GM12878 (cell line): ENCODE measurements around the gene ARVCF. TPM values are rescaled to one million over a fixed set of nuclear protein-coding genes. Genes with fewer than 3 reads are reported as not detected.
A peak's percentile ranks its signal among the peaks of the same experiment; 100 is the strongest.

Source experiments
- ATAC-seq: fragments of 200-7000 bp; cut with Tn5 transposase; 3 replicates; pipeline ENCODE4 v1.9.1; 2020; ENCODE audit warnings: mild to moderate bottlenecking, moderate library complexity
- BruUV-seq: library from RNA; stranded (reverse); fragments of 400-500 nt; replicated peaks from 2 replicates; lab custom pipeline; 2021; lab: Mats Ljungman, UMichigan
- CTCF ChIA-PET: fragments of 300-600 bp; sonication (Branson Sonifier 250); formaldehyde crosslinking; extraction: SDS; loops from one replicate; lab custom pipeline; 2021; ENCODE audit warnings: inconsistent platforms; lab: Yijun Ruan, JAX
- POLR2A ChIA-PET: fragments of 350-600 bp; formaldehyde crosslinking; extraction: SDS; loops from one replicate; lab custom pipeline; 2021; ENCODE audit warnings: inconsistent platforms; lab: Charles Lee
- RAD21 ChIA-PET: fragments of 300-600 bp; sonication (Branson Sonifier 250); formaldehyde crosslinking; loops from one replicate; lab custom pipeline; 2023; ENCODE audit warnings: antibody characterized with exemption; ENCODE audit not compliant: unreplicated experiment; lab: Charles Lee
- SMC1A ChIA-PET: fragments of 300-600 bp; sonication (Branson Sonifier 250); formaldehyde crosslinking; loops from one replicate; lab custom pipeline; 2023; ENCODE audit not compliant: unreplicated experiment, uncharacterized antibody; lab: Charles Lee
- DNase-seq: peaks from one replicate; pipeline ENCODE4 v3.0.0-alpha.2; 2011; ENCODE audit warnings: low read depth, low spot score
- FAIRE-seq: peaks from 3 replicates; lab custom pipeline; 2011; peaks lifted over from hg19 to GRCh38; lab: Jason Lieb, UNC
- H2AFZ ChIP-seq: 2 replicates; pipeline ENCODE4 v1.6.0; 2011; ENCODE audit warnings: low read depth, low read length, control low read depth; ENCODE audit not compliant: control insufficient read depth
- H3K27ac ChIP-seq: 2 replicates; pipeline ENCODE4 v1.5.1; 2011; ENCODE audit warnings: control low read depth; ENCODE audit not compliant: control insufficient read depth, insufficient read depth
- H3K27me3 ChIP-seq, 2 experiments: replicated peaks in 1 of 2; 2 replicates each; pipeline versions ENCODE4 v1.6.0 to v1.6.1; 2011; ENCODE audit warnings: low read length in 1 of 2; ENCODE audit not compliant: control insufficient read depth in 2 of 2, insufficient read depth in 2 of 2
- H3K36me3 ChIP-seq, 2 experiments: 2 replicates each; pipeline ENCODE4 v1.5.1; 2011; ENCODE audit warnings: low read length in 1 of 2; ENCODE audit not compliant: control insufficient read depth in 2 of 2, insufficient read depth in 2 of 2
- H3K4me1 ChIP-seq: 2 replicates; pipeline ENCODE4 v1.6.1; 2011; ENCODE audit warnings: mild to moderate bottlenecking, low read length, moderate library complexity, mixed read lengths; ENCODE audit not compliant: control insufficient read depth, insufficient read depth
- H3K4me2 ChIP-seq: 2 replicates; pipeline ENCODE4 v1.6.0; 2011; ENCODE audit warnings: control low read depth; ENCODE audit not compliant: control insufficient read depth, insufficient read depth
- H3K4me3 ChIP-seq: fragments of 200-600 bp; sonication (generic); 2 replicates; pipeline ENCODE4 v1.5.1; 2016
- H3K79me2 ChIP-seq: 2 replicates; pipeline ENCODE4 v1.6.0; 2011; ENCODE audit warnings: low read length; ENCODE audit not compliant: control insufficient read depth, insufficient read depth
- H3K9ac ChIP-seq: 2 replicates; pipeline ENCODE4 v1.8.0; 2011; ENCODE audit warnings: low read length, control low read depth, mixed read lengths; ENCODE audit not compliant: control insufficient read depth, insufficient read depth
- H3K9me3 ChIP-seq: replicated peaks from 3 replicates; pipeline ENCODE4 v1.5.1; 2011; ENCODE audit warnings: mild to moderate bottlenecking, low read length; ENCODE audit not compliant: control insufficient read depth, insufficient read depth
- H4K20me1 ChIP-seq: 2 replicates; pipeline ENCODE4 v1.6.0; 2011; ENCODE audit not compliant: control insufficient read depth, insufficient read depth
- IKZF1 ChIP-seq: fragments of 450-650 bp; conservative IDR thresholded peaks from 2 replicates; pipeline ENCODE4 v1.6.1; 2017; ENCODE audit warnings: antibody characterized with exemption, mild to moderate bottlenecking
- KLF5 ChIP-seq: fragments of 450-650 bp; IDR thresholded peaks from 2 replicates; pipeline ENCODE4 v1.6.1; 2014; ENCODE audit warnings: mild to moderate bottlenecking; ENCODE audit not compliant: partially characterized antibody
- LARP7 ChIP-seq: fragments of 450-650 bp; IDR thresholded peaks from 2 replicates; pipeline ENCODE4 v1.6.1; 2017; ENCODE audit warnings: mild to moderate bottlenecking
- MAX ChIP-seq: IDR thresholded peaks from 2 replicates; pipeline ENCODE4 v1.6.1; 2012; ENCODE audit warnings: low read depth, low read length, improper control_type of control experiment
- MXI1 ChIP-seq: fragments of 150-350 bp; IDR thresholded peaks from 2 replicates; pipeline ENCODE4 v1.6.1; 2011; ENCODE audit warnings: low read depth, mild to moderate bottlenecking, inconsistent platforms, low read length, improper control_type of control experiment
- PBX3 ChIP-seq: IDR thresholded peaks from 2 replicates; pipeline ENCODE4 v1.6.1; 2011; ENCODE audit warnings: mild to moderate bottlenecking, low read depth, low read length, moderate library complexity; ENCODE audit not compliant: insufficient replicate concordance
- POLR2AphosphoS2 ChIP-seq: IDR thresholded peaks from 2 replicates; pipeline ENCODE4 v1.6.1; 2011; ENCODE audit warnings: low read depth, mild to moderate bottlenecking, low read length, improper control_type of control experiment, moderate library complexity
- RAD21 ChIP-seq: IDR thresholded peaks from 2 replicates; pipeline ENCODE4 v1.6.1; 2011; ENCODE audit warnings: mild to moderate bottlenecking, low read depth, low read length, moderate library complexity; ENCODE audit not compliant: insufficient read depth
- RB1 ChIP-seq: fragments of 450-650 bp; formaldehyde crosslinking; IDR thresholded peaks from 2 replicates; pipeline ENCODE4 v1.6.1; 2017; ENCODE audit warnings: mild to moderate bottlenecking, borderline replicate concordance
- RBBP5 ChIP-seq: fragments of 200-600 bp; sonication (generic); conservative IDR thresholded peaks from 2 replicates; pipeline ENCODE4 v1.6.1; 2016
- SIN3A ChIP-seq: IDR thresholded peaks from 2 replicates; pipeline ENCODE4 v1.6.1; 2012; ENCODE audit warnings: low read depth, low read length, improper control_type of control experiment
- SIX5 ChIP-seq: IDR thresholded peaks from 2 replicates; pipeline ENCODE4 v1.6.1; 2011; ENCODE audit warnings: mild to moderate bottlenecking, low read depth, low read length, moderate library complexity; ENCODE audit not compliant: severe bottlenecking
- SMC3 ChIP-seq: IDR thresholded peaks from 2 replicates; pipeline ENCODE4 v1.6.1; 2011; ENCODE audit warnings: low read length, improper control_type of control experiment, borderline replicate concordance
- SRF ChIP-seq, 2 experiments: IDR thresholded peaks; 2 replicates each; pipeline ENCODE4 v1.6.1; 2011; ENCODE audit warnings: low read depth in 2 of 2, low read length in 2 of 2, mild to moderate bottlenecking in 1 of 2, moderate library complexity in 1 of 2
- TAF1 ChIP-seq: IDR thresholded peaks from 2 replicates; pipeline ENCODE4 v1.6.1; 2011; ENCODE audit warnings: mild to moderate bottlenecking, low read depth, low read length, borderline replicate concordance
- TARDBP ChIP-seq: IDR thresholded peaks from 2 replicates; pipeline ENCODE4 v1.6.1; 2016; ENCODE audit warnings: borderline replicate concordance
- TBL1XR1 ChIP-seq: IDR thresholded peaks from 2 replicates; pipeline ENCODE4 v1.6.1; 2012; ENCODE audit warnings: low read depth, low read length, improper control_type of control experiment
- USF2 ChIP-seq: IDR thresholded peaks from 2 replicates; pipeline ENCODE4 v1.6.1; 2011; ENCODE audit warnings: low read depth, low read length, improper control_type of control experiment, borderline replicate concordance
- WRNIP1 ChIP-seq: IDR thresholded peaks from 2 replicates; pipeline ENCODE4 v1.6.1; 2011; ENCODE audit warnings: low read depth, low read length, improper control_type of control experiment, borderline replicate concordance
- ZNF274 ChIP-seq: IDR thresholded peaks from one replicate; pipeline ENCODE4 v1.8.0; 2011; ENCODE audit not compliant: insufficient read length, insufficient read depth
- WGBS: methylation state at CpG from one replicate; pipeline ENCODE4 v1.1.6; 2016; ENCODE audit warnings: low lambda C conversion rate; ENCODE audit not compliant: insufficient replicate concordance, insufficient coverage; ENCODE audit errors: missing lambda C conversion rate; 5-methylcytosine and 5-hydroxymethylcytosine counted together
- in situ Hi-C: fragments of 300-500 bp; cut with MboI; formaldehyde crosslinking; loops from 9 replicates; pipeline ENCODE4 v1.14.3; 2018; ENCODE audit warnings: mixed read lengths
- intact Hi-C: fragments of 100-400 bp; cut with micrococcal nuclease; formaldehyde crosslinking; loops from one replicate; pipeline ENCODE4 v1.14.2; 2022; ENCODE audit not compliant: unreplicated experiment
- polyA plus RNA-seq, 11 experiments: library from polyadenylated mRNA; depleted of rRNA in 4 of 11; unstranded in 6 of 11; stranded (reverse) in 5 of 11; fragments of >200 nt; fragmentation: Nextera tagmentation in 4 of 11; fragmentation: Illumina TruSeq in 1 of 11; extraction: Ambion mirVana in 4 of 11; extraction: Trizol in 1 of 11; gene quantifications; 1 replicate in 1 of 11; 2 replicates in 10 of 11; pipeline versions ENCODE4 v1.2.1 to v1.2.3, GENCODE V29; 2011 to 2016; ENCODE audit warnings: inconsistent platforms in 2 of 11, missing spikeins in 2 of 11, low read depth in 1 of 11
- total RNA-seq, 4 experiments: library from RNA; depleted of rRNA in 3 of 4; stranded (reverse); fragments of >200 nt in 3 of 4; fragmentation: Illumina TruSeq in 1 of 4; extraction: Trizol in 1 of 4; gene quantifications; 2 replicates each; pipeline versions ENCODE4 v1.2.1 to v1.2.3, GENCODE V29; 2013 to 2021

ARVCF gene
- total and polyA plus RNA-seq, 10 of the 15 experiments (the other 5 are each of a cell fraction or from before 2014, with no cell fraction given) = 0.13 to 1.9 (median 1.0) TPM; not detected in 2

- no peak for TF ChIP-seq TBL1XR1
- no peak for TF ChIP-seq WRNIP1
- peak; percentile 24; the same call in 1 of the 2 replicates for TF ChIP-seq SMC3
- TF ChIP-seq MAX = no peak
- TF ChIP-seq RAD21 = peak; percentile 24; the same call in 1 of the 2 replicates
- no peak for TF ChIP-seq ZNF274
- no peak for TF ChIP-seq MXI1
- TF ChIP-seq LARP7 = no peak
- no peak for TF ChIP-seq SIX5
- no peak for TF ChIP-seq RBBP5
- TF ChIP-seq, all 136 proteins: peak for 3
These were observed 11.6 kb upstream of the ARVCF start (continued) for GRCh38 chr22:20027966-20028854.

- peaks cover 13% of the 10 kb centered on the region for H3K4me1 ChIP-seq
- ChIA-PET CTCF (interaction anchor here (0.7 to 1.0 kb wide), 2 partner anchors 8 to 116 kb away, joined by 3 to 4 read pairs; no protein-coding TSS in a partner anchor), RAD21 (no interaction called here), POLR2A (no interaction called here), SMC1A (no interaction called here)
- ATAC-seq (no peak), FAIRE-seq (no peak), DNase-seq (no peak)
- H2AFZ ChIP-seq = no peak overlapping the region
- H3K9ac ChIP-seq = no peak overlapping the region
- H3K4me3 ChIP-seq = no peak overlapping the region
- H3K27me3 ChIP-seq = no peaks in the 10 kb centered on the region
- no peaks in the 10 kb centered on the region for H3K9me3 ChIP-seq
- H3K79me2 ChIP-seq = peaks cover 12% of the 10 kb centered on the region
- H3K4me2 ChIP-seq = no peak overlapping the region
- in situ Hi-C loops (no loop called here), intact Hi-C loops (loop anchor here (10.0 kb wide), 1 partner anchor 48 kb away; no protein-coding TSS in a partner anchor)
- WGBS = 87% methylated on average over 12 of the region's 12 CpGs
- no peak overlapping the region for H3K27ac ChIP-seq
- no peaks in the 10 kb centered on the region; a peak in 2 of 4 replicates for H3K36me3 ChIP-seq
- BruUV-seq = no TSS peak
- no peaks in the 10 kb centered on the region; the same call in 1 of the 2 replicates for H4K20me1 ChIP-seq
- TF ChIP-seq IKZF1 (no peak), USF2 (no peak), POLR2AphosphoS2 (no peak), RB1 (no peak), KLF5 (no peak), SIN3A (no peak), PBX3 (no peak), TARDBP (no peak), TAF1 (no peak), SRF (IDR thresholded peaks at IDR 0.05; ENCODE audit: low read depth in 2 of 2, low read length in 2 of 2) (no peak)
These were observed 10.5 kb upstream of the ARVCF start for GRCh38 chr22:20026996-20027601.
